HCT116 (cell line): Measurements from ENCODE around the gene CPSF2. TPM values are rescaled to one million over a fixed set of nuclear protein-coding genes. Genes with fewer than 3 reads are reported as not detected.

Experiments
- ATAC-seq: fragments of 200-7000 bp; cut with Tn5 transposase; 2 replicates; pipeline ENCODE4 v1.9.1; 2020; ENCODE audit warnings: mild to moderate bottlenecking, moderate library complexity
- BruUV-seq: library from RNA; stranded (reverse); fragments of 400-500 nt; replicated peaks from 2 replicates; lab custom pipeline; 2021; lab: Mats Ljungman, UMichigan
- CTCF ChIA-PET: fragments of 300-600 bp; sonication (Branson Sonifier 250); formaldehyde crosslinking; loops from one replicate; lab custom pipeline; 2021; ENCODE audit warnings: antibody characterized with exemption; lab: Charles Lee
- POLR2A ChIA-PET: fragments of 300-600, 350-600 bp; sonication (Branson Sonifier 250); formaldehyde crosslinking; loops from one replicate; lab custom pipeline; 2021; ENCODE audit warnings: antibody characterized with exemption; lab: Charles Lee
- RAD21 ChIA-PET, 2 experiments: fragments of 300-600 bp; sonication (Branson Sonifier 250); formaldehyde crosslinking; loops; one replicate each; lab custom pipeline; 2023; ENCODE audit warnings: low total read pairs in 2 of 2; ENCODE audit not compliant: uncharacterized antibody in 2 of 2, unreplicated experiment in 2 of 2, low non-redundant PET in 1 of 2; lab: Charles Lee
- DNase-seq: peaks from one replicate; pipeline ENCODE4 v3.0.0-alpha.2; 2010; ENCODE audit warnings: low read depth, low spot score
- H2AFZ ChIP-seq: fragments of 200-600 bp; shearing (Covaris generic), sonication (generic); 2 replicates; pipeline ENCODE4 v1.6.1; 2017; ENCODE audit warnings: low read depth, mixed run types, mixed read lengths, antibody characterized with exemption, low read length; ENCODE audit not compliant: poor library complexity, severe bottlenecking
- H3K27ac ChIP-seq: 2 replicates; pipeline ENCODE4 v1.5.1; 2012; ENCODE audit warnings: low read depth, low read length
- H3K27me3 ChIP-seq: fragments of 200-600 bp; sonication (generic); 2 replicates; pipeline ENCODE4 v1.6.1; 2016; ENCODE audit warnings: mixed run types, low read length, mixed read lengths; ENCODE audit not compliant: insufficient read depth
- H3K36me3 ChIP-seq, 2 experiments: fragments of 200-500 bp in 1 of 2; fragments of 200-600 bp in 1 of 2; sonication (Bioruptor generic) in 1 of 2; sonication (generic) in 1 of 2; 2 replicates each; pipeline versions ENCODE4 v1.5.1 to v1.6.1; 2014 to 2016; ENCODE audit warnings: low read length in 2 of 2, inconsistent platforms in 1 of 2, mixed read lengths in 1 of 2, mixed run types in 1 of 2; ENCODE audit not compliant: insufficient read depth in 2 of 2, control insufficient read depth in 1 of 2
- H3K4me1 ChIP-seq, 2 experiments: fragments of 200-600 bp in 1 of 2; sonication (generic) in 1 of 2; 2 replicates each; pipeline versions ENCODE4 v1.5.1 to v1.6.1; 2012 to 2017; ENCODE audit warnings: low read length in 2 of 2, inconsistent platforms in 1 of 2, mild to moderate bottlenecking in 1 of 2, mixed read lengths in 1 of 2, mixed run types in 1 of 2, moderate library complexity in 1 of 2; ENCODE audit not compliant: insufficient read depth in 2 of 2, control insufficient read depth in 1 of 2
- H3K4me2 ChIP-seq: fragments of 200-600 bp; sonication (generic); 2 replicates; pipeline ENCODE4 v1.6.1; 2017; ENCODE audit warnings: mixed run types, low read length, mixed read lengths
- H3K4me3 ChIP-seq, 2 experiments: fragments of 200-600 bp in 1 of 2; sonication (generic) in 1 of 2; replicated peaks in 1 of 2; 2 replicates each; pipeline ENCODE4 v1.5.1; 2011 to 2016; ENCODE audit warnings: low read length in 2 of 2, control low read depth in 1 of 2, low read depth in 1 of 2, mild to moderate bottlenecking in 1 of 2, mixed read lengths in 1 of 2, mixed run types in 1 of 2
- H3K79me2 ChIP-seq: fragments of 200-600 bp; sonication (generic); 2 replicates; pipeline ENCODE4 v1.6.1; 2017; ENCODE audit warnings: mild to moderate bottlenecking, mixed run types, low read length, moderate library complexity, mixed read lengths; ENCODE audit not compliant: insufficient read depth
- H3K9ac ChIP-seq: fragments of 200-600 bp; sonication (generic); 2 replicates; pipeline ENCODE4 v1.6.1; 2016; ENCODE audit warnings: low read length, mixed read lengths
- H3K9me2 ChIP-seq: fragments of 200-600 bp; sonication (generic), shearing (Covaris generic); 2 replicates; pipeline ENCODE4 v1.6.1; 2017; ENCODE audit warnings: mixed run types, mild to moderate bottlenecking, moderate library complexity; ENCODE audit not compliant: insufficient read depth
- H3K9me3 ChIP-seq, 2 experiments: fragments of 200-500 bp in 1 of 2; fragments of 200-600 bp in 1 of 2; sonication (Bioruptor generic) in 1 of 2; sonication (generic) in 1 of 2; 2 replicates each; pipeline ENCODE4 v1.6.1; 2014 to 2017; ENCODE audit warnings: low read length in 2 of 2, mixed read lengths in 2 of 2, inconsistent platforms in 1 of 2, low read depth in 1 of 2, mild to moderate bottlenecking in 1 of 2, mixed run types in 1 of 2, moderate library complexity in 1 of 2; ENCODE audit not compliant: control insufficient read depth in 1 of 2, insufficient read depth in 1 of 2
- H4K20me1 ChIP-seq: fragments of 200-600 bp; sonication (generic), shearing (Covaris generic); 2 replicates; pipeline ENCODE4 v1.6.1; 2017; ENCODE audit warnings: mixed run types, mild to moderate bottlenecking, moderate library complexity; ENCODE audit not compliant: insufficient read depth
- ELF1 ChIP-seq: IDR thresholded peaks from 2 replicates; pipeline ENCODE4 v1.6.1; 2012; ENCODE audit warnings: low read depth, borderline replicate concordance
- FOSL1 ChIP-seq: IDR thresholded peaks from 2 replicates; pipeline ENCODE4 v1.6.1; 2012; ENCODE audit warnings: low read depth
- POLR2AphosphoS5 ChIP-seq: IDR thresholded peaks from 2 replicates; pipeline ENCODE4 v1.6.1; 2011; ENCODE audit warnings: mild to moderate bottlenecking, low read depth, low read length, moderate library complexity
- RAD21 ChIP-seq: IDR thresholded peaks from 2 replicates; pipeline ENCODE4 v1.6.1; 2012; ENCODE audit warnings: low read depth, mild to moderate bottlenecking
- SIN3A ChIP-seq: IDR thresholded peaks from 2 replicates; pipeline ENCODE4 v1.6.1; 2012; ENCODE audit warnings: low read depth
- YY1 ChIP-seq: IDR thresholded peaks from 2 replicates; pipeline ENCODE4 v1.6.1; 2011; ENCODE audit warnings: low read length, low read depth, moderate library complexity, mild to moderate bottlenecking; ENCODE audit not compliant: insufficient replicate concordance; ENCODE audit errors: extremely low read depth
- intact Hi-C: fragments of 100-400 bp; cut with micrococcal nuclease; formaldehyde crosslinking; loops from 2 replicates; pipeline ENCODE4 v1.10.0; 2022
- total RNA-seq: library from RNA; stranded (reverse); gene quantifications from one replicate; pipeline ENCODE4 v1.2.1, GENCODE V29; 2021; ENCODE audit not compliant: unreplicated experiment
- TF ChIP-seq, protein P1 (sequence below), 3 experiments: fragments of 200-600 bp in 1 of 3; sonication (generic) in 1 of 3; IDR thresholded peaks in 2 of 3; conservative IDR thresholded peaks in 1 of 3; 2 replicates each; pipeline ENCODE4 v1.5.1; 2012 to 2017; ENCODE audit warnings: low read depth in 2 of 3, low read length in 2 of 3, antibody characterized with exemption in 1 of 3, borderline replicate concordance in 1 of 3, control low read depth in 1 of 3, mild to moderate bottlenecking in 1 of 3, mixed read lengths in 1 of 3, mixed run types in 1 of 3, moderate library complexity in 1 of 3; ENCODE audit not compliant: insufficient read depth in 1 of 3
- TF ChIP-seq, protein P2 (sequence below): IDR thresholded peaks from 2 replicates; pipeline ENCODE4 v1.6.1; 2012

The CPSF2 gene
- total RNA-seq, 1 experiment from 2014 or later = 77.0 TPM

GRCh38 chr14:92093320-92093719 is 28.4 kb upstream of the CPSF2 start:
- POLR2A ChIA-PET = no interaction called here
- intact Hi-C loops = no loop called here
- 0 out of 2 replicates have a peak, but pooled peaks have one; percentile 57 for ATAC-seq

More at GRCh38 chr14:92093320-92093719, 28.4 kb upstream of the CPSF2 start:
- no TSS peak for BruUV-seq
- H3K36me3 ChIP-seq = peaks cover 3 to 13% of the 10 kb centered on the region in 2 experiments; a peak in 2 of 4 replicates
- no peak overlapping the region for H3K9ac ChIP-seq
- peaks cover 9% of the 10 kb centered on the region; the same call in 1 of the 2 replicates for H3K79me2 ChIP-seq
- no peaks in the 10 kb centered on the region for H3K9me3 ChIP-seq
- H3K4me3 ChIP-seq = no peak overlapping the region
- H3K4me1 ChIP-seq = no peaks in the 10 kb centered on the region
- no peaks in the 10 kb centered on the region for H3K9me2 ChIP-seq
- H3K4me2 ChIP-seq = no peak overlapping the region
- RAD21 ChIA-PET = no interaction called here
- no peak overlapping the region for H2AFZ ChIP-seq
- no peak for DNase-seq
- H3K27me3 ChIP-seq = no peaks in the 10 kb centered on the region
- no peaks in the 10 kb centered on the region for H4K20me1 ChIP-seq
- no peak for TF ChIP-seq YY1
- TF ChIP-seq SIN3A = no peak
- TF ChIP-seq ELF1 = no peak
- TF ChIP-seq, protein P1, sequence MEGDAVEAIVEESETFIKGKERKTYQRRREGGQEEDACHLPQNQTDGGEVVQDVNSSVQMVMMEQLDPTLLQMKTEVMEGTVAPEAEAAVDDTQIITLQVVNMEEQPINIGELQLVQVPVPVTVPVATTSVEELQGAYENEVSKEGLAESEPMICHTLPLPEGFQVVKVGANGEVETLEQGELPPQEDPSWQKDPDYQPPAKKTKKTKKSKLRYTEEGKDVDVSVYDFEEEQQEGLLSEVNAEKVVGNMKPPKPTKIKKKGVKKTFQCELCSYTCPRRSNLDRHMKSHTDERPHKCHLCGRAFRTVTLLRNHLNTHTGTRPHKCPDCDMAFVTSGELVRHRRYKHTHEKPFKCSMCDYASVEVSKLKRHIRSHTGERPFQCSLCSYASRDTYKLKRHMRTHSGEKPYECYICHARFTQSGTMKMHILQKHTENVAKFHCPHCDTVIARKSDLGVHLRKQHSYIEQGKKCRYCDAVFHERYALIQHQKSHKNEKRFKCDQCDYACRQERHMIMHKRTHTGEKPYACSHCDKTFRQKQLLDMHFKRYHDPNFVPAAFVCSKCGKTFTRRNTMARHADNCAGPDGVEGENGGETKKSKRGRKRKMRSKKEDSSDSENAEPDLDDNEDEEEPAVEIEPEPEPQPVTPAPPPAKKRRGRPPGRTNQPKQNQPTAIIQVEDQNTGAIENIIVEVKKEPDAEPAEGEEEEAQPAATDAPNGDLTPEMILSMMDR (IDR thresholded peaks at IDR 0.05 in 2 of 3, conservative IDR thresholded peaks at IDR 0.05 in 1 of 3; ENCODE audit: borderline replicate concordance in 1 of 3, insufficient read depth in 1 of 3, low read depth in 2 of 3, low read length in 2 of 3) = peak in 1 of 3 experiments; percentile 13; a peak in 1 of 6 replicates
- no peak for TF ChIP-seq POLR2AphosphoS5
- TF ChIP-seq, protein P2, sequence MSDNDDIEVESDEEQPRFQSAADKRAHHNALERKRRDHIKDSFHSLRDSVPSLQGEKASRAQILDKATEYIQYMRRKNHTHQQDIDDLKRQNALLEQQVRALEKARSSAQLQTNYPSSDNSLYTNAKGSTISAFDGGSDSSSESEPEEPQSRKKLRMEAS = no peak
- peak; percentile 50 for TF ChIP-seq RAD21
- TF ChIP-seq FOSL1 = no peak
- TF ChIP-seq, all 23 proteins: peak for 2
- H3K27ac ChIP-seq = no peak overlapping the region
- CTCF ChIA-PET = interaction anchor here (1.4 to 1.7 kb wide), 2 partner anchors 13 to 14 kb away, joined by 4 to 5 read pairs; partner anchors contain the start of gene ATXN3
